GM12878 (cell line): ENCODE results near the gene ARHGEF25. TPM values are rescaled to one million over a fixed set of nuclear protein-coding genes. Genes with fewer than 3 reads are reported as not detected.

Experiments
- ATAC-seq: fragments of 200-7000 bp; cut with Tn5 transposase; 3 replicates; pipeline ENCODE4 v1.9.1; 2020; ENCODE audit warnings: mild to moderate bottlenecking, moderate library complexity
- BruUV-seq: library from RNA; stranded (reverse); fragments of 400-500 nt; replicated peaks from 2 replicates; lab custom pipeline; 2021; lab: Mats Ljungman, UMichigan
- CTCF ChIA-PET: fragments of 300-600 bp; sonication (Branson Sonifier 250); formaldehyde crosslinking; extraction: SDS; loops from one replicate; lab custom pipeline; 2021; ENCODE audit warnings: inconsistent platforms; lab: Yijun Ruan, JAX
- POLR2A ChIA-PET: fragments of 350-600 bp; formaldehyde crosslinking; extraction: SDS; loops from one replicate; lab custom pipeline; 2021; ENCODE audit warnings: inconsistent platforms; lab: Charles Lee
- RAD21 ChIA-PET: fragments of 300-600 bp; sonication (Branson Sonifier 250); formaldehyde crosslinking; loops from one replicate; lab custom pipeline; 2023; ENCODE audit warnings: antibody characterized with exemption; ENCODE audit not compliant: unreplicated experiment; lab: Charles Lee
- SMC1A ChIA-PET: fragments of 300-600 bp; sonication (Branson Sonifier 250); formaldehyde crosslinking; loops from one replicate; lab custom pipeline; 2023; ENCODE audit not compliant: unreplicated experiment, uncharacterized antibody; lab: Charles Lee
- DNase-seq: peaks from one replicate; pipeline ENCODE4 v3.0.0-alpha.2; 2011; ENCODE audit warnings: low read depth, low spot score
- FAIRE-seq: peaks from 3 replicates; lab custom pipeline; 2011; peaks lifted over from hg19 to GRCh38; lab: Jason Lieb, UNC
- H2AFZ ChIP-seq: 2 replicates; pipeline ENCODE4 v1.6.0; 2011; ENCODE audit warnings: low read depth, low read length, control low read depth; ENCODE audit not compliant: control insufficient read depth
- H3K27ac ChIP-seq: 2 replicates; pipeline ENCODE4 v1.5.1; 2011; ENCODE audit warnings: control low read depth; ENCODE audit not compliant: control insufficient read depth, insufficient read depth
- H3K27me3 ChIP-seq, 2 experiments: replicated peaks in 1 of 2; 2 replicates each; pipeline versions ENCODE4 v1.6.0 to v1.6.1; 2011; ENCODE audit warnings: low read length in 1 of 2; ENCODE audit not compliant: control insufficient read depth in 2 of 2, insufficient read depth in 2 of 2
- H3K36me3 ChIP-seq, 2 experiments: 2 replicates each; pipeline ENCODE4 v1.5.1; 2011; ENCODE audit warnings: low read length in 1 of 2; ENCODE audit not compliant: control insufficient read depth in 2 of 2, insufficient read depth in 2 of 2
- H3K4me1 ChIP-seq: 2 replicates; pipeline ENCODE4 v1.6.1; 2011; ENCODE audit warnings: mild to moderate bottlenecking, low read length, moderate library complexity, mixed read lengths; ENCODE audit not compliant: control insufficient read depth, insufficient read depth
- H3K4me2 ChIP-seq: 2 replicates; pipeline ENCODE4 v1.6.0; 2011; ENCODE audit warnings: control low read depth; ENCODE audit not compliant: control insufficient read depth, insufficient read depth
- H3K4me3 ChIP-seq: fragments of 200-600 bp; sonication (generic); 2 replicates; pipeline ENCODE4 v1.5.1; 2016
- H3K79me2 ChIP-seq: 2 replicates; pipeline ENCODE4 v1.6.0; 2011; ENCODE audit warnings: low read length; ENCODE audit not compliant: control insufficient read depth, insufficient read depth
- H3K9ac ChIP-seq: 2 replicates; pipeline ENCODE4 v1.8.0; 2011; ENCODE audit warnings: low read length, control low read depth, mixed read lengths; ENCODE audit not compliant: control insufficient read depth, insufficient read depth
- H3K9me3 ChIP-seq: replicated peaks from 3 replicates; pipeline ENCODE4 v1.5.1; 2011; ENCODE audit warnings: mild to moderate bottlenecking, low read length; ENCODE audit not compliant: control insufficient read depth, insufficient read depth
- H4K20me1 ChIP-seq: 2 replicates; pipeline ENCODE4 v1.6.0; 2011; ENCODE audit not compliant: control insufficient read depth, insufficient read depth
- CBX3 ChIP-seq: fragments of 200-600 bp; sonication (generic); IDR thresholded peaks from 2 replicates; pipeline ENCODE4 v1.6.1; 2016; ENCODE audit warnings: low read depth, borderline replicate concordance
- EED ChIP-seq: sonication (generic); IDR thresholded peaks from 2 replicates; pipeline ENCODE4 v1.6.1; 2016; ENCODE audit warnings: antibody characterized with exemption, low read depth
- EZH2 ChIP-seq: IDR thresholded peaks from 2 replicates; pipeline ENCODE4 v1.6.1; 2012; ENCODE audit warnings: low read depth, mild to moderate bottlenecking, control low read depth, inconsistent platforms, low read length, borderline replicate concordance; ENCODE audit not compliant: control insufficient read depth
- MEF2A ChIP-seq: IDR thresholded peaks from 2 replicates; pipeline ENCODE4 v1.6.1; 2011; ENCODE audit warnings: low read depth, mild to moderate bottlenecking, low read length, moderate library complexity; ENCODE audit not compliant: insufficient read depth
- NFIC ChIP-seq: IDR thresholded peaks from 2 replicates; pipeline ENCODE4 v1.6.1; 2012; ENCODE audit warnings: low read depth, mild to moderate bottlenecking, inconsistent platforms, low read length, moderate library complexity
- NR2C2 ChIP-seq: IDR thresholded peaks from 2 replicates; pipeline ENCODE4 v1.6.1; 2011; ENCODE audit warnings: borderline replicate concordance, low read depth; ENCODE audit not compliant: control insufficient read depth, insufficient read length
- PAX5 ChIP-seq: IDR thresholded peaks from 2 replicates; pipeline ENCODE4 v1.6.1; 2011; ENCODE audit warnings: low read depth, low read length, borderline replicate concordance
- PML ChIP-seq: IDR thresholded peaks from 2 replicates; pipeline ENCODE4 v1.6.1; 2012; ENCODE audit warnings: low read length, inconsistent platforms
- TCF3 ChIP-seq: IDR thresholded peaks from 2 replicates; pipeline ENCODE4 v1.6.1; 2012; ENCODE audit warnings: low read depth, mild to moderate bottlenecking, low read length, borderline replicate concordance; ENCODE audit not compliant: insufficient read depth
- WRNIP1 ChIP-seq: IDR thresholded peaks from 2 replicates; pipeline ENCODE4 v1.6.1; 2011; ENCODE audit warnings: low read depth, low read length, improper control_type of control experiment, borderline replicate concordance
- WGBS: methylation state at CpG from one replicate; pipeline ENCODE4 v1.1.6; 2016; ENCODE audit warnings: low lambda C conversion rate; ENCODE audit not compliant: insufficient replicate concordance, insufficient coverage; ENCODE audit errors: missing lambda C conversion rate; 5-methylcytosine and 5-hydroxymethylcytosine counted together
- in situ Hi-C: fragments of 300-500 bp; cut with MboI; formaldehyde crosslinking; loops from 9 replicates; pipeline ENCODE4 v1.14.3; 2018; ENCODE audit warnings: mixed read lengths
- intact Hi-C: fragments of 100-400 bp; cut with micrococcal nuclease; formaldehyde crosslinking; loops from one replicate; pipeline ENCODE4 v1.14.2; 2022; ENCODE audit not compliant: unreplicated experiment
- polyA plus RNA-seq, 11 experiments: library from polyadenylated mRNA; depleted of rRNA in 4 of 11; unstranded in 6 of 11; stranded (reverse) in 5 of 11; fragments of >200 nt; fragmentation: Nextera tagmentation in 4 of 11; fragmentation: Illumina TruSeq in 1 of 11; extraction: Ambion mirVana in 4 of 11; extraction: Trizol in 1 of 11; gene quantifications; 1 replicate in 1 of 11; 2 replicates in 10 of 11; pipeline versions ENCODE4 v1.2.1 to v1.2.3, GENCODE V29; 2011 to 2016; ENCODE audit warnings: inconsistent platforms in 2 of 11, missing spikeins in 2 of 11, low read depth in 1 of 11
- total RNA-seq, 4 experiments: library from RNA; depleted of rRNA in 3 of 4; stranded (reverse); fragments of >200 nt in 3 of 4; fragmentation: Illumina TruSeq in 1 of 4; extraction: Trizol in 1 of 4; gene quantifications; 2 replicates each; pipeline versions ENCODE4 v1.2.1 to v1.2.3, GENCODE V29; 2013 to 2021
- TF ChIP-seq, protein P1 (sequence below): fragments of 450-650 bp; IDR thresholded peaks from 2 replicates; pipeline ENCODE4 v1.6.1; 2017; ENCODE audit warnings: mild to moderate bottlenecking, moderate library complexity
- TF ChIP-seq, protein P2 (sequence below): IDR thresholded peaks from 2 replicates; pipeline ENCODE4 v1.6.1; 2012; ENCODE audit warnings: low read depth, low read length, improper control_type of control experiment
- TF ChIP-seq, protein P3 (sequence below): IDR thresholded peaks from 2 replicates; pipeline ENCODE4 v1.6.1; 2011; ENCODE audit warnings: low read depth, mild to moderate bottlenecking, low read length, moderate library complexity, borderline replicate concordance; ENCODE audit errors: extremely low read depth

ARHGEF25 gene
- total and polyA plus RNA-seq, 10 of the 15 experiments (the other 5 are each of a cell fraction or from before 2014, with no cell fraction given), result 0.08 to 4.5 (median 1.2) TPM; not detected in 3

GRCh38 chr12:57624441-57625220 is 13.4 kb downstream of the ARHGEF25 start (continued):
- TF ChIP-seq, protein P1, sequence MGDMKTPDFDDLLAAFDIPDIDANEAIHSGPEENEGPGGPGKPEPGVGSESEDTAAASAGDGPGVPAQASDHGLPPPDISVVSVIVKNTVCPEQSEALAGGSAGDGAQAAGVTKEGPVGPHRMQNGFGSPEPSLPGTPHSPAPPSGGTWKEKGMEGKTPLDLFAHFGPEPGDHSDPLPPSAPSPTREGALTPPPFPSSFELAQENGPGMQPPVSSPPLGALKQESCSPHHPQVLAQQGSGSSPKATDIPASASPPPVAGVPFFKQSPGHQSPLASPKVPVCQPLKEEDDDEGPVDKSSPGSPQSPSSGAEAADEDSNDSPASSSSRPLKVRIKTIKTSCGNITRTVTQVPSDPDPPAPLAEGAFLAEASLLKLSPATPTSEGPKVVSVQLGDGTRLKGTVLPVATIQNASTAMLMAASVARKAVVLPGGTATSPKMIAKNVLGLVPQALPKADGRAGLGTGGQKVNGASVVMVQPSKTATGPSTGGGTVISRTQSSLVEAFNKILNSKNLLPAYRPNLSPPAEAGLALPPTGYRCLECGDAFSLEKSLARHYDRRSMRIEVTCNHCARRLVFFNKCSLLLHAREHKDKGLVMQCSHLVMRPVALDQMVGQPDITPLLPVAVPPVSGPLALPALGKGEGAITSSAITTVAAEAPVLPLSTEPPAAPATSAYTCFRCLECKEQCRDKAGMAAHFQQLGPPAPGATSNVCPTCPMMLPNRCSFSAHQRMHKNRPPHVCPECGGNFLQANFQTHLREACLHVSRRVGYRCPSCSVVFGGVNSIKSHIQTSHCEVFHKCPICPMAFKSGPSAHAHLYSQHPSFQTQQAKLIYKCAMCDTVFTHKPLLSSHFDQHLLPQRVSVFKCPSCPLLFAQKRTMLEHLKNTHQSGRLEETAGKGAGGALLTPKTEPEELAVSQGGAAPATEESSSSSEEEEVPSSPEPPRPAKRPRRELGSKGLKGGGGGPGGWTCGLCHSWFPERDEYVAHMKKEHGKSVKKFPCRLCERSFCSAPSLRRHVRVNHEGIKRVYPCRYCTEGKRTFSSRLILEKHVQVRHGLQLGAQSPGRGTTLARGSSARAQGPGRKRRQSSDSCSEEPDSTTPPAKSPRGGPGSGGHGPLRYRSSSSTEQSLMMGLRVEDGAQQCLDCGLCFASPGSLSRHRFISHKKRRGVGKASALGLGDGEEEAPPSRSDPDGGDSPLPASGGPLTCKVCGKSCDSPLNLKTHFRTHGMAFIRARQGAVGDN, result no peak
- no peak for TF ChIP-seq TCF3
- TF ChIP-seq NFIC, result no peak
- no peak for TF ChIP-seq WRNIP1

GRCh38 chr12:57625261-57626032 is 14.2 kb downstream of the ARHGEF25 start:
- CTCF ChIA-PET, result interaction anchor here (7.8 kb wide), 1 partner anchor 42 kb away, joined by 119 read pairs; no protein-coding TSS in a partner anchor
- in situ Hi-C loops, result no loop called here
- SMC1A ChIA-PET, result interaction anchor here (0.6 kb wide), 1 partner anchor 16 kb away, joined by 3 read pairs; no protein-coding TSS in a partner anchor
- DNase-seq (no peak), FAIRE-seq (no peak), ATAC-seq (no peak)
- no peak overlapping the region for H3K27ac ChIP-seq
- POLR2A ChIA-PET, result no interaction called here
- no peaks in the 10 kb centered on the region for H3K79me2 ChIP-seq
- RAD21 ChIA-PET, result interaction anchor here (0.6 kb wide), 1 partner anchor 212 kb away, joined by 3 read pairs; no protein-coding TSS in a partner anchor
- no peak overlapping the region for H3K9ac ChIP-seq
- BruUV-seq, result no TSS peak
- H3K36me3 ChIP-seq, result no peaks in the 10 kb centered on the region
- 45% methylated on average over 12 of the region's 12 CpGs for WGBS
- no peak overlapping the region for H2AFZ ChIP-seq
- H3K9me3 ChIP-seq, result no peaks in the 10 kb centered on the region
- H3K4me1 ChIP-seq, result peaks cover 6% of the 10 kb centered on the region
- H4K20me1 ChIP-seq, result no peaks in the 10 kb centered on the region
- intact Hi-C loops, result no loop called here
- peaks cover 25 to 31% of the 10 kb centered on the region in 2 experiments for H3K27me3 ChIP-seq
- no peak overlapping the region for H3K4me2 ChIP-seq
- H3K4me3 ChIP-seq, result no peak overlapping the region
- no peak for TF ChIP-seq EZH2
- no peak for TF ChIP-seq PML
- TF ChIP-seq NR2C2, result no peak
- TF ChIP-seq, protein P2, sequence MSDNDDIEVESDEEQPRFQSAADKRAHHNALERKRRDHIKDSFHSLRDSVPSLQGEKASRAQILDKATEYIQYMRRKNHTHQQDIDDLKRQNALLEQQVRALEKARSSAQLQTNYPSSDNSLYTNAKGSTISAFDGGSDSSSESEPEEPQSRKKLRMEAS, result no peak
- no peak for TF ChIP-seq MEF2A
- no peak for TF ChIP-seq EED
- no peak for TF ChIP-seq CBX3
- TF ChIP-seq, protein P3, sequence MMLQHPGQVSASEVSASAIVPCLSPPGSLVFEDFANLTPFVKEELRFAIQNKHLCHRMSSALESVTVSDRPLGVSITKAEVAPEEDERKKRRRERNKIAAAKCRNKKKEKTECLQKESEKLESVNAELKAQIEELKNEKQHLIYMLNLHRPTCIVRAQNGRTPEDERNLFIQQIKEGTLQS, result no peak
- TF ChIP-seq PAX5, result no peak
